ENCODE measurements around the gene CPNE2. TPM values are rescaled to one million over a fixed set of nuclear protein-coding genes. Genes with fewer than 3 reads are reported as not detected.
A peak's percentile ranks its signal among the peaks of the same experiment; 100 is the strongest.

Gene CPNE2
- total RNA-seq, 1 experiment from 2014 or later, result 14.5 TPM

GRCh38 chr16:57166951-57167350, 74.6 kb downstream of the CPNE2 start:
- Mint-ChIP-seq H3K4me1 (ENCODE audit: low read depth, unreplicated experiment) (peaks cover 12% of the 10 kb centered on the region), H3K9me3 (ENCODE audit: low read depth, unreplicated experiment) (no peaks in the 10 kb centered on the region), H3K4me3 (ENCODE audit: low read depth, unreplicated experiment) (no peak overlapping the region), H3K27ac (ENCODE audit: unreplicated experiment) (no peak overlapping the region), H3K36me3 (ENCODE audit: insufficient read depth, unreplicated experiment) (peaks cover 53% of the 10 kb centered on the region), H3K27me3 (ENCODE audit: unreplicated experiment) (no peaks in the 10 kb centered on the region)
- DNase-seq, result no peak
- no peak for TF ChIP-seq CTCF (IDR thresholded peaks at IDR 0.05; ENCODE audit: unreplicated experiment)
- intact Hi-C loops (cut with micrococcal nuclease; ENCODE audit: unreplicated experiment), result loop anchor here (5.0 kb wide), 1 partner anchor 300 kb away; the partner anchor contains the start of gene SLC12A3
- CTCF ChIA-PET, result no interaction called here
- no TSS peak for BruUV-seq (replicated peaks)

GRCh38 chr16:57167538-57167937, 75.2 kb downstream of the CPNE2 start:
- no peaks in the 10 kb centered on the region for H3K27me3 Mint-ChIP-seq (ENCODE audit: unreplicated experiment)
- H3K9me3 Mint-ChIP-seq (ENCODE audit: low read depth, unreplicated experiment), result no peaks in the 10 kb centered on the region
- CTCF ChIA-PET, result no interaction called here
- H3K4me1 Mint-ChIP-seq (ENCODE audit: low read depth, unreplicated experiment), result peaks cover 12% of the 10 kb centered on the region
- TF ChIP-seq CTCF (IDR thresholded peaks at IDR 0.05; ENCODE audit: unreplicated experiment), result no peak
- peaks cover 53% of the 10 kb centered on the region for H3K36me3 Mint-ChIP-seq (ENCODE audit: insufficient read depth, unreplicated experiment)
- intact Hi-C loops (cut with micrococcal nuclease; ENCODE audit: unreplicated experiment), result loop anchor here (5.0 kb wide), 1 partner anchor 300 kb away; the partner anchor contains the start of gene SLC12A3
- no TSS peak for BruUV-seq (replicated peaks)
- H3K4me3 Mint-ChIP-seq (ENCODE audit: low read depth, unreplicated experiment), result no peak overlapping the region
- H3K27ac Mint-ChIP-seq (ENCODE audit: unreplicated experiment), result no peak overlapping the region
- DNase-seq, result no peak

- H3K9me3 Mint-ChIP-seq (ENCODE audit: low read depth, unreplicated experiment), result no peaks in the 10 kb centered on the region
- intact Hi-C loops (cut with micrococcal nuclease; ENCODE audit: unreplicated experiment), result loop anchor here (1.0 to 5.0 kb wide), 2 partner anchors 84 to 301 kb away; partner anchors contain the start of gene SLC12A3
- H3K27ac Mint-ChIP-seq (ENCODE audit: unreplicated experiment), result no peak overlapping the region
- peaks cover 50% of the 10 kb centered on the region for H3K36me3 Mint-ChIP-seq (ENCODE audit: insufficient read depth, unreplicated experiment)
- no peak overlapping the region for H3K4me3 Mint-ChIP-seq (ENCODE audit: low read depth, unreplicated experiment)
- peak; percentile 22 for TF ChIP-seq CTCF (IDR thresholded peaks at IDR 0.05; ENCODE audit: unreplicated experiment)
- no peak for DNase-seq
- H3K4me1 Mint-ChIP-seq (ENCODE audit: low read depth, unreplicated experiment), result peaks cover 12% of the 10 kb centered on the region
- H3K27me3 Mint-ChIP-seq (ENCODE audit: unreplicated experiment), result no peaks in the 10 kb centered on the region
- BruUV-seq (replicated peaks), result no TSS peak
- CTCF ChIA-PET, result no interaction called here
Observed at GRCh38 chr16:57167953-57168352, 75.6 kb downstream of the CPNE2 start.

GRCh38 chr16:57169327-57169726, 76.9 kb downstream of the CPNE2 start:
- no peak for DNase-seq
- TF ChIP-seq CTCF (IDR thresholded peaks at IDR 0.05; ENCODE audit: unreplicated experiment), result no peak
- no peaks in the 10 kb centered on the region for H3K9me3 Mint-ChIP-seq (ENCODE audit: low read depth, unreplicated experiment)
- CTCF ChIA-PET, result interaction anchor here (0.5 kb wide), 1 partner anchor 125 kb away, joined by 6 read pairs; no protein-coding TSS in a partner anchor
- peaks cover 12% of the 10 kb centered on the region for H3K4me1 Mint-ChIP-seq (ENCODE audit: low read depth, unreplicated experiment)
- H3K36me3 Mint-ChIP-seq (ENCODE audit: insufficient read depth, unreplicated experiment), result peaks cover 52% of the 10 kb centered on the region
- no peak overlapping the region for H3K27ac Mint-ChIP-seq (ENCODE audit: unreplicated experiment)
- BruUV-seq (replicated peaks), result no TSS peak
- no peaks in the 10 kb centered on the region for H3K27me3 Mint-ChIP-seq (ENCODE audit: unreplicated experiment)
- intact Hi-C loops (cut with micrococcal nuclease; ENCODE audit: unreplicated experiment), result loop anchor here (5.0 kb wide), 1 partner anchor 302 kb away; the partner anchor contains the start of gene SLC12A3
- H3K4me3 Mint-ChIP-seq (ENCODE audit: low read depth, unreplicated experiment), result no peak overlapping the region
